Measurements from ENCODE around the gene OVAAL. TPM values are rescaled to one million over a fixed set of nuclear protein-coding genes. Genes with fewer than 3 reads are reported as not detected.
"Not testable (repeated sequence)": the region's sequence is repeated elsewhere in the genome, so short reads cannot be mapped to it uniquely, and the experiment has no call there.

OVAAL gene
- total and polyA plus RNA-seq, 2 donors (not counting 3 experiments of a cell fraction or from before 2014, with no cell fraction given): 0.04 TPM; not detected in 1

- Histone ChIP-seq H4K20me1 (replicated peaks; ENCODE audit: control insufficient read depth, extremely low read depth, insufficient read depth, low read length) (no peaks in the 10 kb centered on the region), H3K4me3 (replicated peaks in 1 of 3; ENCODE audit: insufficient read depth in 1 of 3, low read depth in 1 of 3, low read length in 3 of 3) (no peak overlapping the region), H2AFZ (ENCODE audit: low read depth, low read length) (no peak overlapping the region), H3K9me3 (replicated peaks; ENCODE audit: control insufficient read depth, insufficient read depth, low read length) (no peaks in the 10 kb centered on the region), H3K9me1 (replicated peaks; ENCODE audit: control insufficient read depth, extremely low read depth, insufficient read depth, low read length) (no peaks in the 10 kb centered on the region), H3K27me3 (ENCODE audit: control insufficient read depth in 2 of 2, insufficient read depth in 2 of 2, low read length in 2 of 2) (no peaks in the 10 kb centered on the region), H3K4me1 (ENCODE audit: control insufficient read depth, extremely low read depth, insufficient read depth, low read length) (no peaks in the 10 kb centered on the region), H3K27ac (ENCODE audit: insufficient read depth, low read depth, low read length) (no peak overlapping the region), H3K9ac (replicated peaks; ENCODE audit: extremely low read depth, insufficient read depth, low read length) (no peak overlapping the region), H3K79me2 (ENCODE audit: control insufficient read depth, insufficient read depth, low read length) (no peaks in the 10 kb centered on the region), H3K4me2 (ENCODE audit: insufficient read depth, low read length) (no peak overlapping the region), H3K36me3 (ENCODE audit: control insufficient read depth in 2 of 2, extremely low read depth in 1 of 2, insufficient read depth in 2 of 2, low read length in 2 of 2) (no peaks in the 10 kb centered on the region)
- POLR2A ChIA-PET: no interaction called here
- intact Hi-C loops (cut with micrococcal nuclease) (no loop called here), dilution Hi-C loops (cut with MboI; ENCODE audit: extremely low pct_ligation_motif_present, low sequenced_read_pairs) (no loop called here)
- no peak for DNase-seq (ENCODE audit: low read depth, low spot score)
- no TSS peak for BruUV-seq (replicated peaks)
- CTCF ChIA-PET: interaction anchor here (2.2 kb wide), 1 partner anchor 314 kb away, joined by 10 read pairs; no protein-coding TSS in a partner anchor
- no peak for TF ChIP-seq EZH2 (IDR thresholded peaks at IDR 0.05; ENCODE audit: borderline replicate concordance, low read depth, low read length, severe bottlenecking)
- FAIRE-seq: no peak
These were observed 10.0 kb upstream of the OVAAL start for GRCh38 chr1:180548686-180549317.

- H3K79me2 ChIP-seq (ENCODE audit: control insufficient read depth, insufficient read depth, low read length); DNase-seq (ENCODE audit: low read depth, low spot score); H3K9ac ChIP-seq (replicated peaks; ENCODE audit: extremely low read depth, insufficient read depth, low read length); H3K27ac ChIP-seq (ENCODE audit: insufficient read depth, low read depth, low read length); H4K20me1 ChIP-seq (replicated peaks; ENCODE audit: control insufficient read depth, extremely low read depth, insufficient read depth, low read length); H3K4me3 ChIP-seq (replicated peaks in 1 of 3; ENCODE audit: insufficient read depth in 1 of 3, low read depth in 1 of 3, low read length in 3 of 3); dilution Hi-C loops (cut with MboI; ENCODE audit: extremely low pct_ligation_motif_present, low sequenced_read_pairs); H3K9me1 ChIP-seq (replicated peaks; ENCODE audit: control insufficient read depth, extremely low read depth, insufficient read depth, low read length); H3K4me1 ChIP-seq (ENCODE audit: control insufficient read depth, extremely low read depth, insufficient read depth, low read length); H3K27me3 ChIP-seq (ENCODE audit: control insufficient read depth in 2 of 2, insufficient read depth in 2 of 2, low read length in 2 of 2); BruUV-seq (replicated peaks); H3K36me3 ChIP-seq (ENCODE audit: control insufficient read depth in 2 of 2, extremely low read depth in 1 of 2, insufficient read depth in 2 of 2, low read length in 2 of 2); H3K4me2 ChIP-seq (ENCODE audit: insufficient read depth, low read length); POLR2A ChIA-PET; H2AFZ ChIP-seq (ENCODE audit: low read depth, low read length); intact Hi-C loops (cut with micrococcal nuclease); H3K9me3 ChIP-seq (replicated peaks; ENCODE audit: control insufficient read depth, insufficient read depth, low read length); FAIRE-seq: not testable (repeated sequence)
- CTCF ChIA-PET: interaction anchor here (1.6 to 2.2 kb wide), 2 partner anchors 313 to 332 kb away, joined by 3 to 10 read pairs; no protein-coding TSS in a partner anchor
These were observed 9.0 kb upstream of the OVAAL start for GRCh38 chr1:180549770-180550169.
